ENCODE data around the gene ZNF416.

The ZNF416 gene

GRCh38 chr19:57613941-57614743 lies 35.4 kb upstream of the ZNF416 start, which contains the start of gene ZNF134:
Gene ZNF134 (plus strand): TSS chr19:57614242. CDS start chr19:57619469, 5,227 bp downstream.
- H3K9me3 ChIP-seq (ENCODE audit: severe bottlenecking), result peaks cover 29% of the 10 kb centered on the region
- no peak for TF ChIP-seq CTCF (IDR thresholded peaks at IDR 0.05; ENCODE audit: poor library complexity, severe bottlenecking)
- peak within 1 kb of the TSS; percentile 70 for H3K4me3 ChIP-seq (ENCODE audit: severe bottlenecking)

GRCh38 chr19:57611113-57611512 lies 32.4 kb upstream of the ZNF416 start:
- Histone ChIP-seq H3K27me3 (ENCODE audit: insufficient read depth, poor library complexity, severe bottlenecking) (no peaks in the 10 kb centered on the region), H3K27ac (ENCODE audit: poor library complexity, severe bottlenecking) (no peak overlapping the region), H3K4me3 (ENCODE audit: severe bottlenecking) (no peak overlapping the region), H3K36me3 (ENCODE audit: low read depth) (peaks cover 31% of the 10 kb centered on the region), H3K9me3 (ENCODE audit: severe bottlenecking) (peaks cover 21% of the 10 kb centered on the region), H3K4me1 (ENCODE audit: insufficient read depth, poor library complexity, severe bottlenecking) (no peaks in the 10 kb centered on the region)
- ATAC-seq (ENCODE audit: low read depth) (no peak), DNase-seq (ENCODE audit: low spot score) (no peak)
- no peak for TF ChIP-seq CTCF (IDR thresholded peaks at IDR 0.05; ENCODE audit: poor library complexity, severe bottlenecking)

More at GRCh38 chr19:57613941-57614743, 35.4 kb upstream of the ZNF416 start, which contains the start of gene ZNF134:
- peaks cover 38% of the 10 kb centered on the region for H3K36me3 ChIP-seq (ENCODE audit: low read depth)
- peak; percentile 88 for DNase-seq (ENCODE audit: low spot score)
- no peaks in the 10 kb centered on the region for H3K4me1 ChIP-seq (ENCODE audit: insufficient read depth, poor library complexity, severe bottlenecking)
- H3K27me3 ChIP-seq (ENCODE audit: insufficient read depth, poor library complexity, severe bottlenecking), result no peaks in the 10 kb centered on the region
- peak; percentile 98 for ATAC-seq (ENCODE audit: low read depth)
- peak within 1 kb of the TSS; percentile 38 for H3K27ac ChIP-seq (ENCODE audit: poor library complexity, severe bottlenecking)

GRCh38 chr19:57606931-57607330 lies 28.2 kb upstream of the ZNF416 start:
- H3K36me3 ChIP-seq (ENCODE audit: low read depth), result peaks cover 45% of the 10 kb centered on the region
- H3K9me3 ChIP-seq (ENCODE audit: severe bottlenecking), result peaks cover 12% of the 10 kb centered on the region
- no peak overlapping the region for H3K4me3 ChIP-seq (ENCODE audit: severe bottlenecking)
- no peak for TF ChIP-seq CTCF (IDR thresholded peaks at IDR 0.05; ENCODE audit: poor library complexity, severe bottlenecking)
- DNase-seq (ENCODE audit: low spot score) (no peak), ATAC-seq (ENCODE audit: low read depth) (no peak)
- H3K27ac ChIP-seq (ENCODE audit: poor library complexity, severe bottlenecking), result no peak overlapping the region
- H3K4me1 ChIP-seq (ENCODE audit: insufficient read depth, poor library complexity, severe bottlenecking), result no peaks in the 10 kb centered on the region
- H3K27me3 ChIP-seq (ENCODE audit: insufficient read depth, poor library complexity, severe bottlenecking), result no peaks in the 10 kb centered on the region

- DNase-seq (ENCODE audit: low spot score), result peak; percentile 91
- H3K9me3 ChIP-seq (ENCODE audit: severe bottlenecking), result peaks cover 6% of the 10 kb centered on the region
- peak; percentile 8 for TF ChIP-seq CTCF (IDR thresholded peaks at IDR 0.05; ENCODE audit: poor library complexity, severe bottlenecking)
- H3K4me1 ChIP-seq (ENCODE audit: insufficient read depth, poor library complexity, severe bottlenecking), result peaks cover 2% of the 10 kb centered on the region
- H3K36me3 ChIP-seq (ENCODE audit: low read depth), result peaks cover 12% of the 10 kb centered on the region
- H3K27ac ChIP-seq (ENCODE audit: poor library complexity, severe bottlenecking), result no peak within 1 kb of the TSS
- peak; percentile 96 for ATAC-seq (ENCODE audit: low read depth)
- H3K27me3 ChIP-seq (ENCODE audit: insufficient read depth, poor library complexity, severe bottlenecking), result no peaks in the 10 kb centered on the region
- H3K4me3 ChIP-seq (ENCODE audit: severe bottlenecking), result peak within 1 kb of the TSS; percentile 83
These were observed 21.2 kb upstream of the ZNF416 start, which contains the start of gene ZNF530 for GRCh38 chr19:57599761-57600383. Gene ZNF530 (plus strand): TSS chr19:57599885. CDS start chr19:57604346, 4,461 bp downstream.

Data from RWPE2 (cell line).